Skin of body (tissue), 2 donors: ENCODE data around the gene KRT71. TPM values are rescaled to one million over a fixed set of nuclear protein-coding genes. Genes with fewer than 3 reads are reported as not detected.
"Not testable (repeated sequence)": the region's sequence is repeated elsewhere in the genome, so short reads cannot be mapped to it uniquely, and the experiment has no call there.

Experiments used
- DNase-seq: peaks from one replicate; lab custom pipeline; 2025; lab: John Stamatoyannopoulos, UW
- total RNA-seq: library from RNA; depleted of rRNA; stranded (reverse); fragments of >200 nt; gene quantifications from one replicate; pipeline ENCODE4 v1.2.3, GENCODE V29; 2014

Gene KRT71
- total RNA-seq, 1 donor from 2014 or later = 454 TPM

GRCh38 chr12:52521568-52522266 is 31.2 kb downstream of the KRT71 start:
- peak; percentile 33 for DNase-seq

- DNase-seq = no peak
Measured at GRCh38 chr12:52521175-52521567, 31.8 kb downstream of the KRT71 start.

- DNase-seq = peak; percentile 13
Measured at GRCh38 chr12:52519826-52520662, 32.9 kb downstream of the KRT71 start, which contains the start of gene KRT5. KRT5 (minus strand) TSS chr12:52520394; CDS start chr12:52520296, 98 bp downstream.

- DNase-seq = no peak
Measured at GRCh38 chr12:52519387-52519703, 33.6 kb downstream of the KRT71 start.

- no peak for DNase-seq
Measured at GRCh38 chr12:52518574-52519386, 34.2 kb downstream of the KRT71 start.

GRCh38 chr12:52517888-52518287 is 35.1 kb downstream of the KRT71 start:
- DNase-seq = no peak

GRCh38 chr12:52517005-52517835 is 35.7 kb downstream of the KRT71 start:
- DNase-seq = no peak

GRCh38 chr12:52515927-52516831 is 36.8 kb downstream of the KRT71 start:
- no peak for DNase-seq

GRCh38 chr12:52515319-52515646 is 37.7 kb downstream of the KRT71 start:
- no peak for DNase-seq

- DNase-seq = no peak
Measured at GRCh38 chr12:52514471-52515318, 38.2 kb downstream of the KRT71 start.

GRCh38 chr12:52513736-52514135 is 39.2 kb downstream of the KRT71 start:
- no peak for DNase-seq

GRCh38 chr12:52508211-52508610 is 44.7 kb downstream of the KRT71 start:
- DNase-seq = no peak

GRCh38 chr12:52506858-52507715 is 45.9 kb downstream of the KRT71 start:
- no peak for DNase-seq

- DNase-seq = no peak
Measured at GRCh38 chr12:52502877-52503276, 50.1 kb downstream of the KRT71 start.

GRCh38 chr12:52501490-52501889 is 51.5 kb downstream of the KRT71 start:
- DNase-seq = no peak

- DNase-seq = not testable (repeated sequence)
Measured at GRCh38 chr12:52500574-52500973, 52.4 kb downstream of the KRT71 start.

GRCh38 chr12:52499806-52500560 is 53.0 kb downstream of the KRT71 start:
- DNase-seq = no peak
